NCI-H1048 (cell line): ENCODE data around the gene ZSCAN5A.
"Not testable (repeated sequence)": the region's sequence is repeated elsewhere in the genome, so short reads cannot be mapped to it uniquely, and the experiment has no call there.

Experiments
- DNase-seq: peaks from one replicate; lab custom pipeline; 2025; lab: John Stamatoyannopoulos, UW

Gene ZSCAN5A

DNA sequence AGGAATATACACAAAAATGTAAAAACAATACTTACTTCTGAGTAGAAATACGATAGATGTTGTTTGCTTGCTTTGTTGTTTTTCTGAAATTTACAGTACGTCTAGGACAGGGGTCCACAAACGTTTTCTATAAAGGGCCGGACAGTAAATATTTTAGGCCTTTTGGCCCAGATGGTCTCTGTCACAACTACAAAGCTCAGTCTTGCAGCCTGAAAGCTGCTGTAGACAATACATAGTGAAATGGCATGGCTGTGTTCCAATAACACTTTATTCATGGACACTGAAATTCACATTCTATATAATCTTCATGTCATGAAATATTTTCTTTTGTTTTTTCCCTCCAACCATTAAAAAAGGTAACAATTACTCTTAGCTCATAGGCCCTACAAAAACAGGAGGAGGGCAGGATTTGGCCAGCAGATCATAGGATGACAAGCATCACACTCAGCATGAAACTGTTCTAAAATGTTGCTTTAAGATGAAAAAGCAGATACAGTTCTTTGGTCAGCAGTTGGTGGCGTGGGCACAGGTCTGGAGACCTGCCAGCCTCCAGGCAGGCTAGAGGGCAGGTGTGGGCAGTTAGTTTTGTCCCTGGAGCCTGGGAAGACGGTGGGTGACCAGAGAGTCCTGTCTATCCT is 42.4 kb downstream of the ZSCAN5A start, which contains the start of gene EDDM13:
EDDM13 (plus strand) TSS at position 588 of the 638 bp plus-strand sequence. CDS start 87 bp downstream, outside the sequence.
- no peak for DNase-seq

DNA sequence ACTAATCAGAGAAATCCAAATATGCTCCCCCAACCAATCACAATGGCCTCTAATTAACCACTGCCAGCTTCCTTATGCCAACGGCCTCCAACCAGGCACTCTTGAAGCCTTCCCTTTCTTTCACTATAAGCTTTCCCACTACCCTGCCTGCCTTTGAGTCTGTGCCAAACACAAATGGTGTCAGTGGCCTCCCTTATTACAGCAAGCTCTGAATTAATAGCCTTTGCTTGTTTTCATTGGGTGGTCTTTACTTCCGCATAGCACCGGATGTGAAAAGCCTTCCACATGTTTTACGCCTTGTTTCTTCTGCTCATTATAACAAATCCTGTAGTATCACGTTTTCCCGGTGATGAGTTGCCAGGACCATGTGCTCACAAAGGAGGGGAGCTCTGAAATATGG is 43.5 kb downstream of the ZSCAN5A start:
- DNase-seq: no peak

DNA sequence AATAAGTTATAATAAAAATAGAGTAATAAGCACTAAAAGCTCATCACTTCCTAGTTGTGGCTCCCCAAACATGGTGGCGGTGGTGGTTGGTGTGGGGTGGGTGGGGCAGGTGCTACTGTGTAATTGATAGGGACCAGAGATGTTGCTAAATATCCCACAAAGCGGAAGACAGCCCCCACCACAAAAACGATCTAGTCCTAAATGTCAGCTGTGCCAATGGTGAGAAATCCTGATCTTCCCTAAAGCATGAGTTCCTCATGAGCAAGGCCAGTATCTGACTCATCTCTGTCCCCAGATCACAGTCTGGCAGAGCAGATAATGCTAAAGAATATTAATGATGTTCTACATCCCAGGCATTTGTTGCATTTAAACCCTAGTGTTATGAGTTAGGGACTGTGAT is 44.0 kb downstream of the ZSCAN5A start:
- DNase-seq: no peak

DNA sequence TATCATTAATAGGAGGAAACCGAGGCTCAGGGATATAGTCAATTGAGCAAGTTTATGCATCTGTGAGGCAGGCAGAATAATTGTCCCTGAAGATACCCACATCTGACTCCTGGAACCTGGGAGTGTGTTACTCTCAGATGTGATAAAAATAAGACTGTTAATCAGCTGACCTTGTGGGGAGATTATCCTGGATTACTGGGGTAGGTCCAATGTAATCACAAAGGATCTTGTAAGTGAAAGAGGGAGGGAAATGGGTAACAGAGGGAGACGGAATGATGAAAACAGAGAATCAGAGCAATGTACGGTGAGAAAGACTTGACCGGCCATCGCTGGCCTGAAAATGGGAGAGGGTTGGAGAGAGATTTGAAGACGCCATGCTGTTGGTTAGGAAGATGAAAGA is 45.3 kb downstream of the ZSCAN5A start:
- DNase-seq: no peak

DNA sequence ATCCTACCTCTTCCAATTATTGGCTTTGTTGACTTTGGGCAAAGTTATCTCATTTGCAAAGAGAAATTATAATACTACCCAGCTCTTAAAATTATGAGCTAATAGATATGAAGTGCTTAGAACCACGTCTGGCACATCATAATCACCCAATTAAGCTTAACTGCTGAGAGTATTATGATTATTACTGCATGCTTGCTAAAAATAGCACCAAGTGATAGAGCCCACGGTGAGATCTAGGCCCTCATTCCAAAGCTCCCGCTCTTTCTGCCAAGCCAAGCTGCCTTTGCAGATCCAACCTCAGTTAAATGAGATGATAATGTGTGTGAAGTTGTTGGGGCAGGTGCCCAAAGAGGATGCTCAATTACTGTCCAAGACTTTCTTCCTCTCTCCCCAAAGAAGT is 48.6 kb downstream of the ZSCAN5A start:
- no peak for DNase-seq

DNA sequence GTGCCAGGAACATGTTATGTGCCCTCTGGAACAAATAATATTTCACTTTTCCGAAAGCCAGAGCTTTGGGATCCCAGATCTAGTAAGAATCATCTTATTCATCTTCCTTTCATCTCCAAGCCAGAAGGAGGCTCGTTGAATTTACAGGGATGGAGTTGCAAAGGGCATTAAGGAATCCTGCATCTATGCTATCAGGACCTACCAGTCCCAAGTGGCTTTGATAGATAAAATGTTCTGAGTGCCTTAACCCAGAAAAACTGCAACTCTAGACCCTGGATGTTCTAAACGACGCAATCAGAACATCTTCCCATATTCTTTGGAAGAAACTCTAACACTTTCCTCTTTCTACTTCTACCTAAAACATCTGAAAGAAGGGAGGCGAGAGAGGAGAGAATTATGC is 51.3 kb downstream of the ZSCAN5A start:
- DNase-seq: no peak

DNA sequence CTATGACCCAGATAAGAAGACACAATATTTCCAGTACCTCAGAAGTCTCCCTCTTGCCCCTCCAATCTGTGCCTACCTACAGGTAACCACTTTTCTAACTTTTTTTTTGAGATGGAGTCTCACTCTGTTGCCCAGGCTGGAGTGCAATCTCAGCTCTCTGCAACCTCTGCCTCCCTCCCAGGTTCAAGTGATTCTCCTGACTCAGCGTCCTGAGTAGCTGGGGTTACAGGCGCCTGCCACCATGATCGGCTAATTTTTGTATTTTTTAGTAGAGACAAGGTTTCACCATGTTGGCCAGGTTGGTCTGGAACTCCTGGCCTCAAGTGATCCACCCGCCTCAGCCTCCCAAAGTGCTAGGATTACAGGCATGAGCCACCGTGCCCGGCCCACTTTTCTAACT is 52.7 kb downstream of the ZSCAN5A start:
- DNase-seq: not testable (repeated sequence)

DNA sequence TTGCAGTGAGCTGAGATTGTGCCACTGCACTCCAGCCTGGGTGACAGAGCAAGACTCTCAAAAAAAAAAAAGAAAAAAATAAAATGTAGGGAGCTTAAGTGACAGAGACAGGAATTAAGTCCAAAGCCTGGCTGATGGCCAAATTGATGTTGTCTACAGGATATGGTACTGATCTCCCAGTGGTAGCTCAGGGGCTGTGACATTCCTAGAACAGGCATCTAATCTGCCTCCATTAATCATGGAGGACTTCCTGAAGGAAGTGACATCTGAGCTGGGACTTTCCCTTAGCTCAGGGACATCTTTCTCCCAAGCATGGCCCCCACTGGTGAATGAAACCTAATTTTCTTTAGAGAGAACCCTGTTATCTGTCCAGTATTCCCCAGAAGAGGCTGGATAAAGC is 53.5 kb downstream of the ZSCAN5A start:
- no peak for DNase-seq

DNA sequence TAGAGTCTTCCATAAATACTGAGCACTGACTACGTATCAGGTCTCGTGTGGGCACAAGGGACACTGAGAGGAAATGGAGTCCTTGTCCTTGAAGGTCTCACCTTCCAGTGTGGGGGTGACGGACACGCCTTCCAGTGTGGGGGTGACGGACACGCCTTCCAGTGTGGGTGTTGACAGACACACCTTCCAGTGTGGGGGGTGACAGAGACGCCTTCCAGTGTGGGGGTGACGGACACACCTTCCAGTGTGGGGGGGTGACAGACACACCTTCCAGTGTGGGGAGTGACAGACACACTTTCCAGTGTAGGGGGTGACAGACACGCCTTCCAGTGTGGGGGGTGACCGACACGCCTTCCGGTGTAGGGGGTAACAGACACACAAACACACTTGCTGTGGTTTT is 56.4 kb downstream of the ZSCAN5A start:
- no peak for DNase-seq

DNA sequence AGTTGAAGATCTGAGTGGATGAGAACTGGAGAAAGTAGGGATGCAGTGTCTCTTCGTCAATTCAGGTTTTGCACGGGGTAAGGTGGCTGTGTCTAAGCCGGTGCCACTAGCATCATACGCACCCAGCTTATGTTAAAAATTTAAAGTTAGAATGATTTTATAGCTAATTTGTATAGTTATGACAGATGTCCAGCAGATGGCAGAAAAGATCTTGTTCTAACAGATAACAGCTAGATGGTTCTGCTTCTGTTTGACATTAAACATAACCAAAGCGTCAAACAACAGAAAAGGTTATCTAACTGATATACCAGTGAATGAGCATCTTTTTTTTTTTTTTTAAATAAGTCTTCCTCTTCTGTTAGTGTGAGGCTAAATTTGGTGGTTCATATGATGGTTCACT is 60.9 kb downstream of the ZSCAN5A start:
- peak; percentile 17 for DNase-seq

DNA sequence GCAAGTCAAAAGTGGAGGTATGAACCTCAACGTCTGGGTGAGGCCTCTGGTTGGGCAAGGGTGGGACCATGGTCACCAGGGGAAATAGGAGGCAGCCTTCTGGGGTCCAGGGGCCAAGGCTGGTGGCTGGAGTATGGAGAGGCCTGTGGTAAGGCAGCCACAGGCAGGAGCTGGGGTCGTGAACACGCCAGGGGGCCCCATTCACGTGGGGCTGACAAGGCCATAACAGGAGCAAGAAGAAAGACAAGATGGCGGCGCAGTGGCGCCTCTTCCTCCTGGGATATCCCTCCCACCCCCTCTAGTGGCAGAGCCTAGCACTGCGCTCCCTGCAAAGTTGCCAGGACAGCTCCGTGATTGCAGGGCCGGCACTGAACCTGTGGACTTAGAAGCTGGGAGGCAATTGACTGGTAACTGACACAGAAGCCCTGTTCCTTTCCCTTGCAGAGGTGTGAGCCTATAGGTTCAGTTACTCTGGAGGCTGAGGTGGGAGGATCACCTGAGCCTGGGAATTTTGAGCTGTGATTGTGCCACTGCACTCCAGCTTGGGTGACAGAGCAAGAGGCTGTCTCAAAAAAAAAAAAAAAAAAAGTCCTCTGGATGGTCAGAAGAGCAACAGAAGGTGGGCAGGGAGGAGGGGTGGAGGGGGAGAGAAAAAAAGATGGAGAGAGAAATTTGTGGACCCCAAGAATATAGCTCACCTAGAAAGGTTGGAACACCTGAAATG is 61.8 kb downstream of the ZSCAN5A start:
- peak; percentile 32 for DNase-seq

DNA sequence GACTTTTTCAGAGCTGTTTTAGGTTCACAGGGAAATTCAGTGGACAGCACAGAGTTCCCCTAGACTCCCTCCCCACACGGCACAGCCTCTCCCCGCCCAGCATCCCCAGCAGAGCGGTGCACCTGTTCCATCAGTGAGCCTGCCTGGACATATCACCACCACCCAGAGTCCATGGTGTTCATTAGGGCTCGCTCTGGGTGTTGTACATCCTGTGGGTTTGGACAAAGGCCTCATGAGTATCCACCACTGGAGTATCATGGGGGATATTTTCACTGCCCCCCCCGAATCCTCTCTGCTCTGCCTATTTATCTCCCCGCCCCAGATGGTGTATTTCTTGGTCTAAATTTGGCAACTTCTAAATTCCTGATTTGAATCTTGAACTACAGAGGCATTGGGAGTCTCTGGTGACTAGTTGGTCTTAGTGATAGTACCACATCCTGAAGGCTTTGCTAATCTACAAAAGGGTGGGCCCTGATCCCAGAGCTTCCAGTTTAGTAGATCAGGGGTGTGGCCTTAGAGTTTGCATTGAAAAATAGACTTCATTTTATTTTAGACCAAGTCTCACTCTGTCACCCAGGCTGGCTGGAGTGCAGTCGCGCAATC is 65.8 kb downstream of the ZSCAN5A start:
- DNase-seq: not testable (repeated sequence)

DNA sequence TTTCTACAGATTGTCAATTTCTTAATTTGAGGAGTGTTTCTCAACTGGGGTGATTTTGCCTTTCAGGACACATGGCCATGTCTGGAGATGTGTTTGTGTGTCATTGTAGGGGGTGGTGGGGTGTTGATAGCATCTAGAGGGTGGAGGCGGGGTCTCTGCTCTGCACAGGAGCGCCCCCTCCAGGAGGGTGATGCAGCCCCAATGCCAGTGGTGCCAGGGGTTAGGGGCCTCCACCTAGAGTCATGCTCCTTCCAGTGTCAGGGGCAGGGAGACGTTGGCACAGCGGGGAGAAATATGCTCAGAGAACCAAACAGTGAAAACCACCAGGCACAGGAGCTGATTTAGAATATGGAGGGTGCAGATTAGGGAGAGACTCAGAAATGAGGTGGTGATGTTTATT is 68.9 kb downstream of the ZSCAN5A start:
- not testable (repeated sequence) for DNase-seq

DNA sequence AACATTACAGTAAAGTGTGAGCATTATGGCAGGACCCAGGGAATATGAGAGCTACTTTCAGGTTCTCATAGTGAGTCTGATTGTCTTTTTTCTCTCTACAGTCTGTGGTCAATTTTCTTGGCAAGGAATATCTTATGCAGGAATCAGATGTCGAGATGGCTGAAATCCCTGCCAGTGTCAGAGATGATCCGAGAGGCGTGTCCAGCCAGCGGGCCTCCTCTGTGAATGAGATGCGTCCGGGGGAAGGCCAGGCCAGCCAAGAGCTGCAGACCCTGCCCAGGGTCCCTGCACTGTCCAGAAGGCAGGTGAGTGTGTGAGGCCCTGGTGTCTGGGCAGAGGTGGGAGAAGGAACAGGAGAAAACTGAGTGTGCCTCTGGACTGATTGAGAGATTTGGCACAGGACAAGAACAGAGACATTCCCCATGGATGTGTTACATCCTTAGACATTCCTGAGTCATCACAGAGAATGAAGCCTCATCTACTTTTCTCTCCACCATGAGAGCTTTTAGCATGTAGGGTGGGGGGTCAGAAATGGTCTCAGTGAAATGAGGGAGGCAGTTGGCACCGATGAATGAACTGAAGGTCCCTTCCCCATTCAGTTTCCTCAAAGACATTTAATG is 69.4 kb downstream of the ZSCAN5A start:
- no peak for DNase-seq

DNA sequence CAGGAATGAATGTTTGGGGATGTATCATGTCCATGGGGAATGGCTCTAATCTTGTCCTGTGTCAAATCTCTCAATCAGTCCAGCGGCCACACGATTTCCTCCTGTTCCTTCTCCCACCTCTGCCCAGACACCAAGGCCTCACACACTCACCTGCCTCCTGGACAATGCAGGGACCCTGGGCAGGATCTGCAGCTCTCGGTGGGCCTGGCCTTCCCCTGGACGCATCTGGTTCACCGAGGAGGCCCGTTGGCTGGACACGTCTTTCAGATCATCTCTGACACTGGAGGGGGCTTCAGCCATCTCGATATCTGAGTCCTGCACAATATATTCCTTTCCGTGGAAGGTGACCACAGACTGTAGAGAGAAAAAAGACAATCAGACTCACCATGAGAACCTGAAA is 91.2 kb downstream of the ZSCAN5A start:
- DNase-seq: no peak

DNA sequence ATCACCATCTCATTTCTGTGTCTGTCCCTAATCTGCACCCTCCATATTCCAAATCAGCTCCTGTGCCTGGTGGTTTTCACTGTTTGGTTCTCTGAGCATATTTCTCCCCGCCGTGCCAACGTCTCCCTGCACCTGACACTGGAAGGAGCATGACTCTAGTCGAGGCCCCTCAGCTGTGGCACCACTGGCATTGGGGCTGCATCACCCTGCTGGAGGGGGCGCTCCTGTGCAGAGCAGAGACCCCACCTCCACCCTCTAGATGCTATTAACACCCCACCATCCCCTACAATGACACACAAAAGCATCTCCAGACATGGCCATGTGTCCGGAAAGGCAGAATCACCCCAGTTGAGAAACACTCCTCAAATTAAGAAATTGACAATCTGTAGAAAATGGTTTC is 91.7 kb downstream of the ZSCAN5A start:
- no peak for DNase-seq

DNA sequence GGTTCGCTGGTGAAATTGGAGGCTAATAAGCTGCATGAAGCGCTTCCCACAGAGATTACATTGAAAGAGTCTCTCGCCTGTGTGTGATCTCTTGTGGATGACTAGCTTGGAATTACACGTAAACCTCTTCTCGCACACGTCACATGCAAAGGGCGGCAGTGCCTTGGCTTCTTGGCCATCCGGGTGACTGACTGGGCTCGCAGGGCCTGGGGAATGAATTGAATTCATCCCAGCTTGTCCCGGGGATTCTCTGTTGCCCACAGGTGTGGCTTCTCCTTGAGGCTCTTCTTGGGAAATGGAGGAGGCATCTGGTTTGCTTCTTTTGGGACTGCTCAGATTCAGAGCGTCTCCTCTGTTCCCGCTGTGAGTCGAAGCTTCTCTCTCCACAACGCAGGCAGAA is 92.8 kb downstream of the ZSCAN5A start:
- no peak for DNase-seq

DNA sequence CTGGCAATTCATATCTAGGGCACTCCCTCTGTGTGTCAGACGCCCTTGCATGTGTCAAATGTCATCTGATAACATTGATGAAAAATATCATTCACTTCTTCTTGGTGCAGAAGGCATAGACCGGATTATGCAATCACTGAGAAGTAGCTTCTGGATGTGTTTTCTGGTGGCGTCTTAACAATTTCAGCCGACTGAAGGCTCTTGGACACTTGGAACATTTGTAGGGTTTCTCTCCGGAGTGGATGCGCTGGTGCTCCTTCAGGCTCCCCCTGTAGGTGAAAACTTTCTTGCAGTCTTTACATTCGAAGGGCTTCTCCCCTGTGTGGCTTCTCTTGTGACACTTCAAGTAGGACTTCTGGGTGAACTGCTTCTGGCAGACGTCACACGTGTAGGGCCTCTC is 93.2 kb downstream of the ZSCAN5A start:
- DNase-seq: not testable (repeated sequence)

DNA sequence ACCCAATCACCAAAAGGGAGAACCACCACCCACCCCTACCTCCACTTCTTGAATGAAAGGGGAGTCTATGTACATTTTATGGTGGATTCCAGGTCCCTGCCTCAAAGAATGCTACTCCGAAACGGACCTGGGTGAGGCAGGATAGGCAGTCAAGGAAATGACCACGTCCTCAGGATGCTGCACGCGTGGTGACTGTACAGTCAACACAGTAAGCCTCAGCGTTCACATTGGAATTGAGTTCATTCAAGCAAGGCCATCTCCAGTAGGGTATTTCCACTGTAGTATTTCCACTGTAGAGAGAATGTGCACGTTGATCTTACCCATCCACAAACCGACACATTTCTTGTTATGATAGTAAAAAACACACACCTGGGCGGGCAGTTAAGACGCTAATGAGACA is 95.7 kb downstream of the ZSCAN5A start:
- DNase-seq: no peak

DNA sequence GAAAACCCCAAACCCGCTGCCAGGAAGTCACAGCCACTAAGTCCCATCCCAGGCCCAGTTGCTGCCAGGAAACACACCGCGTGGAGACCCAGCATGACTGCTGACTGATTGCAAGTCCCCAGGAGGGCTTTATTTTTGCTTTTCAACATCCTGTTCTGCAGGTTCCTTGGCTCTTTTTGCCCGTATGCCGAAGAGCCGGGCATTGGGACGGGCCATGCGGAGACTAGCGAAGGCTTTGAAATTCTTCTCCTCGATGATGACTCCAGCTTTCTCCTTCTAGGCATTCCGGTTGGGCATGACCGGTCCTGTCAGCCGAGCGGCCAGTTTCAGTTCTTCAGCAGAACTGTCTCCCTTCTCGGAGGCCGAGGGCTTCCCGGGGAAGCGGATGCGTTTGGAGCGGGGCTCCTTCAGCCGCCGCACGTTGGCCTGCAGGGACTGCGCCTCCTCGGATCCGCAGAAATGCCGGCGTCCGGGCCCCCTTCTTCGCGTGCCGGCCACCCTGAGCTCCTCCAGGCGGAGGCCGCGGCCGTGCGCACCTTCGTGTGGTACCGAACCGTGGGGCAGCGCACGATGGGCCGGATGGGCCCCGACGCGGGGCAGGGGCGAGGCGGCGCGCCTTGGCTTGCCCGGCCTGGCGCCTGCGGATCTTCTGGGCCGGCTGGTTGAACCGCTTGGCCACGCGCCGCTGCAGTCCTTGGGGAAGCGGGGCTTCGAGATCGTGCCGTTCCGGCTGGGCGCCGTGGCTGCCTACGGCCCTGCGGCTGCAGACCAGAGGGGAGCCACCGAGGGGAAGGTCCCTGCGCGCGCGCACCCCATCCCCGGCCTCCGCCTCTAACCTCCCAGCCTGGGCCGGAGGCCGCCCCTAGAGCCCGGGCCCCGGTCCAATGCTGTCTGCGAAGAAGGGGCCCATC is 97.3 kb downstream of the ZSCAN5A start:
- no peak for DNase-seq

DNA sequence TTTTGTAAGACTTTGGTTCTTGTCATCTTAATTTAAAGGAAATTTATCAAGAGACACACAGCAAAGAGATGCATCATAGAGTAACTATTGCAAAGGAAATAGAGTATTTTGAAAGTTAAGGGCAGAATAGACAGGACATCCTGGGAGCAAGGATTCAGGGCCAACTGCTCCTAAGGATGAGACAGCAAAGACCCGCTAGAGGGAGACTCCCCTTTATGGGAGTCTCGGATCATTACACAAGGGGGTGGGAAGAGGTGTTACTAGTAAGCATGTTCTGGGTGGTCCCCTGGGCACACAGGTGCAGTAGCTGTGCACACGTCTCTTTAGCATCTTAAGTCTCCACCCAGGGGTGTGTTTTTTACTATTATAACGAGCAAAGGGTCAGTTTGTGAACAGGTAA is 102.9 kb downstream of the ZSCAN5A start:
- no peak for DNase-seq

DNA sequence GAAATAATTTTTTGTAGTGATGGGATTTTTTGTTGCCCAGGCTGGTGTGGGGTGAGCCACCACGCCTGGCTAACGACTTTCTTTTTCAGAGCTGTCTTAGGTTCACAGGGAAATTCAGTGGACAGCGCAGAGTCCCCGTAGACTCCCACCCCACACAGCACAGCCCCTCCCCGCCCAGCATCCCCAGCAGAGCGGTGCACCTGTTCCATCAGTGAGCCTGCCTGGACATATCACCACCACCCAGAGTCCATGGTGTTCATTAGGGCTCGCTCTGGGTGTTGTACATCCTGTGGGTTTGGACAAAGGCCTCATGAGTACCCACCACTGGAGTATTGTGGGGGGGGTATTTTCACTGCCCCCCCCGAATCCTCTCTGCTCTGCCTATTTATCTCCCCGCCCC is 104.6 kb downstream of the ZSCAN5A start:
- not testable (repeated sequence) for DNase-seq
